ENCODE results near the gene PAX2. TPM values are rescaled to one million over a fixed set of nuclear protein-coding genes. Genes with fewer than 3 reads are reported as not detected.
A peak's percentile ranks its signal among the peaks of the same experiment; 100 is the strongest.

The PAX2 gene
- total RNA-seq, 1 experiment from 2014 or later, result not detected

GRCh38 chr10:100829933-100830727, 84.7 kb downstream of the PAX2 start:
- no peak overlapping the region for H2BK120ac ChIP-seq (ENCODE audit: low read depth, low read length, poor library complexity, severe bottlenecking)
- peak; percentile 53 for DNase-seq
- peaks cover 0 to 2% (median 0%) of the 10 kb centered on the region in 3 experiments; a peak in 2 of 7 replicates for H3K36me3 Mint-ChIP-seq (ENCODE audit: insufficient read depth in 1 of 3, low read depth in 3 of 3)
- peaks cover 14% of the 10 kb centered on the region for H3K27me3 Mint-ChIP-seq (ENCODE audit: low read depth)
- H2BK12ac ChIP-seq (ENCODE audit: insufficient read length, low read depth, low read length), result no peak overlapping the region
- H4K5ac ChIP-seq (ENCODE audit: insufficient read length, low read depth, low read length), result no peak overlapping the region
- H2BK5ac ChIP-seq (ENCODE audit: insufficient read length, low read length), result no peak overlapping the region
- H3K9me3 Mint-ChIP-seq, result peaks cover 0 to 4% of the 10 kb centered on the region in 2 experiments; a peak in 2 of 5 replicates
- no peak overlapping the region for H2AFZ ChIP-seq (ENCODE audit: low read length)
- H4K91ac ChIP-seq (ENCODE audit: insufficient read length, low read depth, low read length), result no peak overlapping the region
- no peaks in the 10 kb centered on the region for H3K79me1 ChIP-seq (ENCODE audit: insufficient read depth, low read depth, low read length, poor library complexity, severe bottlenecking)
- no peaks in the 10 kb centered on the region for H3K79me2 ChIP-seq (ENCODE audit: insufficient read depth, low read length)
- peak overlapping the region in 1 of 2 experiments; percentile 61; a peak in 3 of 5 replicates for H3K4me3 Mint-ChIP-seq
- no peak overlapping the region for H3K4ac ChIP-seq (ENCODE audit: low read depth, low read length)
- TF ChIP-seq, protein P1, sequence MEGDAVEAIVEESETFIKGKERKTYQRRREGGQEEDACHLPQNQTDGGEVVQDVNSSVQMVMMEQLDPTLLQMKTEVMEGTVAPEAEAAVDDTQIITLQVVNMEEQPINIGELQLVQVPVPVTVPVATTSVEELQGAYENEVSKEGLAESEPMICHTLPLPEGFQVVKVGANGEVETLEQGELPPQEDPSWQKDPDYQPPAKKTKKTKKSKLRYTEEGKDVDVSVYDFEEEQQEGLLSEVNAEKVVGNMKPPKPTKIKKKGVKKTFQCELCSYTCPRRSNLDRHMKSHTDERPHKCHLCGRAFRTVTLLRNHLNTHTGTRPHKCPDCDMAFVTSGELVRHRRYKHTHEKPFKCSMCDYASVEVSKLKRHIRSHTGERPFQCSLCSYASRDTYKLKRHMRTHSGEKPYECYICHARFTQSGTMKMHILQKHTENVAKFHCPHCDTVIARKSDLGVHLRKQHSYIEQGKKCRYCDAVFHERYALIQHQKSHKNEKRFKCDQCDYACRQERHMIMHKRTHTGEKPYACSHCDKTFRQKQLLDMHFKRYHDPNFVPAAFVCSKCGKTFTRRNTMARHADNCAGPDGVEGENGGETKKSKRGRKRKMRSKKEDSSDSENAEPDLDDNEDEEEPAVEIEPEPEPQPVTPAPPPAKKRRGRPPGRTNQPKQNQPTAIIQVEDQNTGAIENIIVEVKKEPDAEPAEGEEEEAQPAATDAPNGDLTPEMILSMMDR (conservative IDR thresholded peaks at IDR 0.05), result no peak
- no peak overlapping the region for H3K56ac ChIP-seq (ENCODE audit: insufficient read length, low read depth, low read length)
- no peak overlapping the region; the same call in 1 of the 2 replicates for H3K14ac ChIP-seq (ENCODE audit: insufficient read depth, low read length)
- peaks cover 2% of the 10 kb centered on the region for H4K20me1 ChIP-seq (ENCODE audit: control insufficient read depth, insufficient read depth, insufficient read length)
- peaks cover 16% of the 10 kb centered on the region for H3K23me2 ChIP-seq (ENCODE audit: insufficient read length, low read depth, low read length, poor library complexity, severe bottlenecking)
- H2BK20ac ChIP-seq (ENCODE audit: low read depth, low read length, poor library complexity, severe bottlenecking), result no peak overlapping the region
- no peak overlapping the region for H2AK5ac ChIP-seq (ENCODE audit: insufficient read length, low read length)
- no peak overlapping the region for H3K27ac Mint-ChIP-seq
- peak overlapping the region; percentile 38 for H3K4me2 ChIP-seq (ENCODE audit: insufficient read depth, insufficient read length, low read length)
- H3K4me1 ChIP-seq (ENCODE audit: insufficient read depth, low read length), result no peaks in the 10 kb centered on the region
- no peak overlapping the region for H3K9ac ChIP-seq (ENCODE audit: extremely low read depth, insufficient read length, low read length)
- H3K4me1 Mint-ChIP-seq, result peaks cover 24 to 34% of the 10 kb centered on the region in 2 experiments
- no peak overlapping the region for H3K18ac ChIP-seq (ENCODE audit: insufficient read length, low read depth, low read length)
- WGBS (ENCODE audit: extremely low coverage, insufficient read length, low lambda C conversion rate), result no CpG with 5 or more reads among the region's 44 CpGs
- no peak overlapping the region for H3T11ph ChIP-seq (ENCODE audit: low read length)
- H4K8ac ChIP-seq (replicated peaks; ENCODE audit: insufficient read length, low read depth, low read length), result no peak overlapping the region
- no peak overlapping the region for H3K27ac ChIP-seq (ENCODE audit: insufficient read length, low read depth, low read length)
- no peaks in the 10 kb centered on the region for H3K9me3 ChIP-seq (ENCODE audit: control insufficient read depth, low read depth, low read length)
- no peak overlapping the region for H3K23ac ChIP-seq (ENCODE audit: insufficient read length, low read depth, low read length)
- H3K27me3 ChIP-seq (ENCODE audit: insufficient read depth, low read length), result peaks cover 92% of the 10 kb centered on the region
- peak overlapping the region; percentile 54; the same call in 1 of the 2 replicates for H2BK15ac ChIP-seq (ENCODE audit: low read depth, low read length)
